ENCODE measurements around the gene STIM2. TPM values are rescaled to one million over a fixed set of nuclear protein-coding genes. Genes with fewer than 3 reads are reported as not detected.

The STIM2 gene
- total RNA-seq, 2 donors from 2014 or later: 23.2 to 24.5 TPM

GRCh38 chr4:26879805-26880204 lies 19.2 kb downstream of the STIM2 start:
- Histone ChIP-seq H3K27me3 (ENCODE audit: control insufficient read depth, insufficient read depth, low read length, poor library complexity, severe bottlenecking) (no peaks in the 10 kb centered on the region), H3K36me3 (ENCODE audit: control insufficient read depth, insufficient read depth, low read length) (no peaks in the 10 kb centered on the region), H3K27ac (ENCODE audit: low read depth, low read length) (no peak overlapping the region), H3K4me3 (ENCODE audit: low read length) (no peak overlapping the region), H3K9ac (ENCODE audit: extremely low read depth, low read length, poor library complexity, severe bottlenecking) (no peak overlapping the region), H3K4me1 (ENCODE audit: control insufficient read depth, insufficient read depth, low read length) (no peaks in the 10 kb centered on the region), H3K9me3 (ENCODE audit: control insufficient read depth, low read length) (peaks cover 9% of the 10 kb centered on the region)
- peaks cover 9% of the 10 kb centered on the region for H3K4me1 Mint-ChIP-seq
- no peak for TF ChIP-seq CTCF (conservative IDR thresholded peaks at IDR 0.05)
- peaks cover 7% of the 10 kb centered on the region for H3K36me3 Mint-ChIP-seq (ENCODE audit: low read depth)
- H3K27ac Mint-ChIP-seq: no peak overlapping the region
- 87 to 100% methylated on average over 1 of the region's 2 CpGs for WGBS, 2 experiments (ENCODE audit: insufficient coverage in 1 of 2, insufficient read length in 1 of 2)
- no peak for DNase-seq
- no peak overlapping the region for H3K4me3 Mint-ChIP-seq
- no peaks in the 10 kb centered on the region for H3K27me3 Mint-ChIP-seq (ENCODE audit: insufficient read depth)
- peaks cover 13% of the 10 kb centered on the region for H3K9me3 Mint-ChIP-seq

GRCh38 chr4:26884026-26884425 lies 23.4 kb downstream of the STIM2 start:
- H3K4me1 Mint-ChIP-seq: peaks cover 9% of the 10 kb centered on the region
- WGBS, 2 experiments (ENCODE audit: insufficient coverage in 1 of 2, insufficient read length in 1 of 2): 84% methylated on average over 2 of the region's 2 CpGs; no CpG with 5 or more reads in 1 of the 2 experiments
- no peak for DNase-seq

GRCh38 chr4:26884486-26884988 lies 23.9 kb downstream of the STIM2 start:
- Histone ChIP-seq H3K36me3 (ENCODE audit: control insufficient read depth, insufficient read depth, low read length) (no peaks in the 10 kb centered on the region), H3K27ac (ENCODE audit: low read depth, low read length) (no peak overlapping the region), H3K4me3 (ENCODE audit: low read length) (no peak overlapping the region), H3K4me1 (ENCODE audit: control insufficient read depth, insufficient read depth, low read length) (no peaks in the 10 kb centered on the region), H3K9me3 (ENCODE audit: control insufficient read depth, low read length) (no peaks in the 10 kb centered on the region), H3K27me3 (ENCODE audit: control insufficient read depth, insufficient read depth, low read length, poor library complexity, severe bottlenecking) (no peaks in the 10 kb centered on the region), H3K9ac (ENCODE audit: extremely low read depth, low read length, poor library complexity, severe bottlenecking) (no peak overlapping the region)
- H3K9me3 Mint-ChIP-seq: peaks cover 2% of the 10 kb centered on the region
- peaks cover 9% of the 10 kb centered on the region for H3K4me1 Mint-ChIP-seq
- peaks cover 1% of the 10 kb centered on the region for H3K36me3 Mint-ChIP-seq (ENCODE audit: low read depth)
- H3K27ac Mint-ChIP-seq: no peak overlapping the region
- H3K27me3 Mint-ChIP-seq (ENCODE audit: insufficient read depth): no peaks in the 10 kb centered on the region
- 79 to 86% methylated on average over 4 to 5 of the region's 5 CpGs for WGBS, 2 experiments (ENCODE audit: insufficient coverage in 1 of 2, insufficient read length in 1 of 2)
- TF ChIP-seq CTCF (conservative IDR thresholded peaks at IDR 0.05): no peak
- no peak overlapping the region for H3K4me3 Mint-ChIP-seq
- no peak for DNase-seq

More at GRCh38 chr4:26884026-26884425, 23.4 kb downstream of the STIM2 start:
- no peak overlapping the region for H3K9ac ChIP-seq (ENCODE audit: extremely low read depth, low read length, poor library complexity, severe bottlenecking)
- no peaks in the 10 kb centered on the region for H3K27me3 Mint-ChIP-seq (ENCODE audit: insufficient read depth)
- H3K4me3 Mint-ChIP-seq: no peak overlapping the region
- no peak for TF ChIP-seq CTCF (conservative IDR thresholded peaks at IDR 0.05)
- no peak overlapping the region for H3K4me3 ChIP-seq (ENCODE audit: low read length)
- peaks cover 2% of the 10 kb centered on the region for H3K9me3 Mint-ChIP-seq
- no peaks in the 10 kb centered on the region for H3K9me3 ChIP-seq (ENCODE audit: control insufficient read depth, low read length)
- H3K27me3 ChIP-seq (ENCODE audit: control insufficient read depth, insufficient read depth, low read length, poor library complexity, severe bottlenecking): no peaks in the 10 kb centered on the region
- H3K4me1 ChIP-seq (ENCODE audit: control insufficient read depth, insufficient read depth, low read length): no peaks in the 10 kb centered on the region
- no peaks in the 10 kb centered on the region for H3K36me3 ChIP-seq (ENCODE audit: control insufficient read depth, insufficient read depth, low read length)
- no peak overlapping the region for H3K27ac ChIP-seq (ENCODE audit: low read depth, low read length)
- H3K27ac Mint-ChIP-seq: no peak overlapping the region
- peaks cover 1% of the 10 kb centered on the region for H3K36me3 Mint-ChIP-seq (ENCODE audit: low read depth)
